ENCODE data around the gene CEP164.

CEP164 gene

GRCh38 chr11:117412653-117413275 lies 85.1 kb downstream of the CEP164 start:
- no peaks in the 10 kb centered on the region for H3K27me3 ChIP-seq (ENCODE audit: control insufficient read depth, insufficient read depth, low read length)
- H3K9me3 ChIP-seq (ENCODE audit: control insufficient read depth, insufficient read depth, low read length) = no peaks in the 10 kb centered on the region
- no peak overlapping the region for H3K27ac ChIP-seq (ENCODE audit: low read depth, low read length)
- H3K4me3 ChIP-seq (ENCODE audit: low read depth, low read length) = no peak overlapping the region
- no peaks in the 10 kb centered on the region; the same call in 1 of the 2 replicates for H3K4me1 ChIP-seq (ENCODE audit: control insufficient read depth, insufficient read depth, low read length)
- H3K36me3 ChIP-seq (ENCODE audit: control insufficient read depth, insufficient read depth, low read length) = peaks cover 16% of the 10 kb centered on the region
- no peak overlapping the region for H3K9ac ChIP-seq (ENCODE audit: low read depth, low read length)

- peaks cover 9% of the 10 kb centered on the region for H3K36me3 ChIP-seq (ENCODE audit: control insufficient read depth, insufficient read depth, low read length)
- H3K9ac ChIP-seq (ENCODE audit: low read depth, low read length) = no peak overlapping the region
- H3K4me1 ChIP-seq (ENCODE audit: control insufficient read depth, insufficient read depth, low read length) = no peaks in the 10 kb centered on the region; the same call in 1 of the 2 replicates
- no peaks in the 10 kb centered on the region for H3K27me3 ChIP-seq (ENCODE audit: control insufficient read depth, insufficient read depth, low read length)
- no peaks in the 10 kb centered on the region for H3K9me3 ChIP-seq (ENCODE audit: control insufficient read depth, insufficient read depth, low read length)
- no peak overlapping the region for H3K4me3 ChIP-seq (ENCODE audit: low read depth, low read length)
- H3K27ac ChIP-seq (ENCODE audit: low read depth, low read length) = no peak overlapping the region
These were observed 86.0 kb downstream of the CEP164 start for GRCh38 chr11:117413616-117414015.

- Histone ChIP-seq H3K4me3 (ENCODE audit: low read depth, low read length) (no peak overlapping the region), H3K9ac (ENCODE audit: low read depth, low read length) (no peak overlapping the region), H3K27ac (ENCODE audit: low read depth, low read length) (no peak overlapping the region), H3K9me3 (ENCODE audit: control insufficient read depth, insufficient read depth, low read length) (no peaks in the 10 kb centered on the region), H3K27me3 (ENCODE audit: control insufficient read depth, insufficient read depth, low read length) (no peaks in the 10 kb centered on the region), H3K4me1 (ENCODE audit: control insufficient read depth, insufficient read depth, low read length) (no peaks in the 10 kb centered on the region; the same call in 1 of the 2 replicates), H3K36me3 (ENCODE audit: control insufficient read depth, insufficient read depth, low read length) (peaks cover 3% of the 10 kb centered on the region; the same call in 1 of the 2 replicates)
These were observed 87.1 kb downstream of the CEP164 start for GRCh38 chr11:117414724-117415123.

- Histone ChIP-seq H3K36me3 (ENCODE audit: control insufficient read depth, insufficient read depth, low read length) (no peaks in the 10 kb centered on the region), H3K4me1 (ENCODE audit: control insufficient read depth, insufficient read depth, low read length) (no peaks in the 10 kb centered on the region; the same call in 1 of the 2 replicates), H3K9me3 (ENCODE audit: control insufficient read depth, insufficient read depth, low read length) (no peaks in the 10 kb centered on the region), H3K27ac (ENCODE audit: low read depth, low read length) (no peak overlapping the region), H3K9ac (ENCODE audit: low read depth, low read length) (no peak overlapping the region), H3K27me3 (ENCODE audit: control insufficient read depth, insufficient read depth, low read length) (no peaks in the 10 kb centered on the region), H3K4me3 (ENCODE audit: low read depth, low read length) (no peak overlapping the region)
These were observed 87.8 kb downstream of the CEP164 start for GRCh38 chr11:117415358-117415896.

GRCh38 chr11:117417342-117417741 lies 89.7 kb downstream of the CEP164 start:
- no peak overlapping the region for H3K27ac ChIP-seq (ENCODE audit: low read depth, low read length)
- H3K27me3 ChIP-seq (ENCODE audit: control insufficient read depth, insufficient read depth, low read length) = no peaks in the 10 kb centered on the region
- H3K4me1 ChIP-seq (ENCODE audit: control insufficient read depth, insufficient read depth, low read length) = no peaks in the 10 kb centered on the region
- H3K4me3 ChIP-seq (ENCODE audit: low read depth, low read length) = no peak overlapping the region
- no peaks in the 10 kb centered on the region for H3K36me3 ChIP-seq (ENCODE audit: control insufficient read depth, insufficient read depth, low read length)
- H3K9me3 ChIP-seq (ENCODE audit: control insufficient read depth, insufficient read depth, low read length) = no peaks in the 10 kb centered on the region
- no peak overlapping the region for H3K9ac ChIP-seq (ENCODE audit: low read depth, low read length)

GRCh38 chr11:117417856-117418255 lies 90.2 kb downstream of the CEP164 start:
- no peaks in the 10 kb centered on the region for H3K4me1 ChIP-seq (ENCODE audit: control insufficient read depth, insufficient read depth, low read length)
- H3K9ac ChIP-seq (ENCODE audit: low read depth, low read length) = no peak overlapping the region
- H3K27me3 ChIP-seq (ENCODE audit: control insufficient read depth, insufficient read depth, low read length) = no peaks in the 10 kb centered on the region
- no peak overlapping the region for H3K4me3 ChIP-seq (ENCODE audit: low read depth, low read length)
- H3K27ac ChIP-seq (ENCODE audit: low read depth, low read length) = no peak overlapping the region
- H3K36me3 ChIP-seq (ENCODE audit: control insufficient read depth, insufficient read depth, low read length) = no peaks in the 10 kb centered on the region
- no peaks in the 10 kb centered on the region for H3K9me3 ChIP-seq (ENCODE audit: control insufficient read depth, insufficient read depth, low read length)

GRCh38 chr11:117418737-117419481 lies 91.3 kb downstream of the CEP164 start:
- H3K4me3 ChIP-seq (ENCODE audit: low read depth, low read length) = no peak overlapping the region
- no peaks in the 10 kb centered on the region for H3K4me1 ChIP-seq (ENCODE audit: control insufficient read depth, insufficient read depth, low read length)
- no peaks in the 10 kb centered on the region for H3K9me3 ChIP-seq (ENCODE audit: control insufficient read depth, insufficient read depth, low read length)
- H3K9ac ChIP-seq (ENCODE audit: low read depth, low read length) = no peak overlapping the region
- no peaks in the 10 kb centered on the region for H3K27me3 ChIP-seq (ENCODE audit: control insufficient read depth, insufficient read depth, low read length)
- no peak overlapping the region for H3K27ac ChIP-seq (ENCODE audit: low read depth, low read length)
- H3K36me3 ChIP-seq (ENCODE audit: control insufficient read depth, insufficient read depth, low read length) = no peaks in the 10 kb centered on the region

- Histone ChIP-seq H3K9me3 (ENCODE audit: control insufficient read depth, insufficient read depth, low read length) (no peaks in the 10 kb centered on the region), H3K9ac (ENCODE audit: low read depth, low read length) (no peak overlapping the region), H3K4me3 (ENCODE audit: low read depth, low read length) (no peak overlapping the region), H3K27ac (ENCODE audit: low read depth, low read length) (no peak overlapping the region), H3K4me1 (ENCODE audit: control insufficient read depth, insufficient read depth, low read length) (no peaks in the 10 kb centered on the region), H3K27me3 (ENCODE audit: control insufficient read depth, insufficient read depth, low read length) (no peaks in the 10 kb centered on the region), H3K36me3 (ENCODE audit: control insufficient read depth, insufficient read depth, low read length) (no peaks in the 10 kb centered on the region)
These were observed 92.0 kb downstream of the CEP164 start for GRCh38 chr11:117419482-117420142.

GRCh38 chr11:117420143-117420485 lies 92.5 kb downstream of the CEP164 start:
- no peaks in the 10 kb centered on the region for H3K9me3 ChIP-seq (ENCODE audit: control insufficient read depth, insufficient read depth, low read length)
- no peaks in the 10 kb centered on the region for H3K27me3 ChIP-seq (ENCODE audit: control insufficient read depth, insufficient read depth, low read length)
- H3K27ac ChIP-seq (ENCODE audit: low read depth, low read length) = no peak overlapping the region
- H3K4me3 ChIP-seq (ENCODE audit: low read depth, low read length) = no peak overlapping the region
- H3K36me3 ChIP-seq (ENCODE audit: control insufficient read depth, insufficient read depth, low read length) = no peaks in the 10 kb centered on the region
- no peaks in the 10 kb centered on the region for H3K4me1 ChIP-seq (ENCODE audit: control insufficient read depth, insufficient read depth, low read length)
- no peak overlapping the region for H3K9ac ChIP-seq (ENCODE audit: low read depth, low read length)

GRCh38 chr11:117420598-117420997 lies 92.9 kb downstream of the CEP164 start:
- Histone ChIP-seq H3K9ac (ENCODE audit: low read depth, low read length) (no peak overlapping the region), H3K27me3 (ENCODE audit: control insufficient read depth, insufficient read depth, low read length) (no peaks in the 10 kb centered on the region), H3K9me3 (ENCODE audit: control insufficient read depth, insufficient read depth, low read length) (no peaks in the 10 kb centered on the region), H3K4me1 (ENCODE audit: control insufficient read depth, insufficient read depth, low read length) (no peaks in the 10 kb centered on the region), H3K36me3 (ENCODE audit: control insufficient read depth, insufficient read depth, low read length) (no peaks in the 10 kb centered on the region), H3K4me3 (ENCODE audit: low read depth, low read length) (no peak overlapping the region), H3K27ac (ENCODE audit: low read depth, low read length) (no peak overlapping the region)

GRCh38 chr11:117421041-117421440 lies 93.4 kb downstream of the CEP164 start:
- no peak overlapping the region for H3K27ac ChIP-seq (ENCODE audit: low read depth, low read length)

More at GRCh38 chr11:117421041-117421440, 93.4 kb downstream of the CEP164 start:
- H3K9me3 ChIP-seq (ENCODE audit: control insufficient read depth, insufficient read depth, low read length) = no peaks in the 10 kb centered on the region
- H3K4me3 ChIP-seq (ENCODE audit: low read depth, low read length) = no peak overlapping the region
- H3K4me1 ChIP-seq (ENCODE audit: control insufficient read depth, insufficient read depth, low read length) = no peaks in the 10 kb centered on the region
- no peaks in the 10 kb centered on the region for H3K36me3 ChIP-seq (ENCODE audit: control insufficient read depth, insufficient read depth, low read length)
- no peaks in the 10 kb centered on the region for H3K27me3 ChIP-seq (ENCODE audit: control insufficient read depth, insufficient read depth, low read length)
- H3K9ac ChIP-seq (ENCODE audit: low read depth, low read length) = no peak overlapping the region
